ENCODE results near the gene YPEL2.

DNA sequence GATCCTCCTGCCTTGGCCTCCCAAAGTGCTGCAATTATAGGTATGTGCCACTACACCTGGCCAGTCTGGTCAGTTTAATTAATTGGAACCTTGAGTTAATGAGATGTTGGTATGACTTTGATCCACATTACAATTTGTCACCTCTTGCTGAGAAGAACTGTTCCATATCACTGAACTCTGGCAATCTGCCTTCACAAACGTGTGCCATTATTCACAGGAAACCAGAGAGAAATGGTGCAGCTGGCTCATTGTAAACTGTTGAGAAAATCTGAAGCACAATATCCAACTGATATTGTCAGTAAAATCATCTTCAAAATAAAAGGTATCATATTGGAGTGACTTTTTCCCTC lies 39.3 kb upstream of the YPEL2 start:
- TF ChIP-seq EZH2 (IDR thresholded peaks at IDR 0.05; ENCODE audit: low read length): no peak
- TF ChIP-seq, protein P1, sequence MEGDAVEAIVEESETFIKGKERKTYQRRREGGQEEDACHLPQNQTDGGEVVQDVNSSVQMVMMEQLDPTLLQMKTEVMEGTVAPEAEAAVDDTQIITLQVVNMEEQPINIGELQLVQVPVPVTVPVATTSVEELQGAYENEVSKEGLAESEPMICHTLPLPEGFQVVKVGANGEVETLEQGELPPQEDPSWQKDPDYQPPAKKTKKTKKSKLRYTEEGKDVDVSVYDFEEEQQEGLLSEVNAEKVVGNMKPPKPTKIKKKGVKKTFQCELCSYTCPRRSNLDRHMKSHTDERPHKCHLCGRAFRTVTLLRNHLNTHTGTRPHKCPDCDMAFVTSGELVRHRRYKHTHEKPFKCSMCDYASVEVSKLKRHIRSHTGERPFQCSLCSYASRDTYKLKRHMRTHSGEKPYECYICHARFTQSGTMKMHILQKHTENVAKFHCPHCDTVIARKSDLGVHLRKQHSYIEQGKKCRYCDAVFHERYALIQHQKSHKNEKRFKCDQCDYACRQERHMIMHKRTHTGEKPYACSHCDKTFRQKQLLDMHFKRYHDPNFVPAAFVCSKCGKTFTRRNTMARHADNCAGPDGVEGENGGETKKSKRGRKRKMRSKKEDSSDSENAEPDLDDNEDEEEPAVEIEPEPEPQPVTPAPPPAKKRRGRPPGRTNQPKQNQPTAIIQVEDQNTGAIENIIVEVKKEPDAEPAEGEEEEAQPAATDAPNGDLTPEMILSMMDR (optimal IDR thresholded peaks at IDR 0.05 in 1 of 3, IDR thresholded peaks at IDR 0.05 in 1 of 3, conservative IDR thresholded peaks at IDR 0.05 in 1 of 3; ENCODE audit: extremely low read depth in 1 of 3, insufficient read depth in 2 of 3, low read length in 3 of 3): no peak

All from keratinocyte (primary cell).